Uterus (tissue), 4 donors: ENCODE data around the gene SPATA21. TPM values are rescaled to one million over a fixed set of nuclear protein-coding genes. Genes with fewer than 3 reads are reported as not detected.

Source experiments
- DNase-seq, 2 donors: peaks; one replicate each; pipeline ENCODE4 v3.0.0-alpha.2; 2019 to 2020
- H3K27ac ChIP-seq, 2 donors: fragments of 200-600 bp; sonication (generic); 1 replicate in 1 of 2; 2 replicates in 1 of 2; pipeline ENCODE4 v1.5.1; 2016 to 2018
- H3K27me3 ChIP-seq, 2 donors: fragments of 200-600 bp; sonication (generic); one replicate each; pipeline ENCODE4 v1.5.1; 2018 to 2019; ENCODE audit warnings: control low read depth in 1 of 2
- H3K36me3 ChIP-seq, 2 donors: fragments of 200-600 bp; sonication (generic); one replicate each; pipeline ENCODE4 v1.5.1; 2019; ENCODE audit warnings: control low read depth in 1 of 2
- H3K4me1 ChIP-seq, 2 donors: fragments of 200-600 bp; sonication (generic); one replicate each; pipeline ENCODE4 v1.5.1; 2018 to 2019; ENCODE audit warnings: control low read depth in 1 of 2
- H3K4me3 ChIP-seq, 2 donors: fragments of 200-600 bp; sonication (generic); 1 replicate in 1 of 2; 2 replicates in 1 of 2; pipeline ENCODE4 v1.5.1; 2018 to 2019; ENCODE audit warnings: mild to moderate bottlenecking in 1 of 2
- H3K9me3 ChIP-seq, 2 donors: fragments of 200-600 bp; sonication (generic); one replicate each; pipeline ENCODE4 v1.5.1; 2019; ENCODE audit warnings: control low read depth in 1 of 2
- CTCF ChIP-seq, 4 experiments: fragments of 200-600 bp in 2 of 4; fragments of 450-650 bp in 2 of 4; sonication (generic) in 2 of 4; IDR thresholded peaks; one replicate each; pipeline ENCODE4 v1.5.1; 2016 to 2019; ENCODE audit warnings: antibody characterized with exemption in 4 of 4, mild to moderate bottlenecking in 2 of 4, moderate library complexity in 1 of 4
- POLR2A ChIP-seq, 2 donors: fragments of 450-650 bp; IDR thresholded peaks; one replicate each; pipeline ENCODE4 v1.6.1; 2016; ENCODE audit warnings: antibody characterized with exemption in 2 of 2, mild to moderate bottlenecking in 1 of 2, moderate library complexity in 1 of 2
- intact Hi-C: fragments of 100-400 bp; cut with DNase I; formaldehyde crosslinking; loops from one replicate; pipeline ENCODE4 v1.15.1; 2023; ENCODE audit warnings: low total_unique reads
- total RNA-seq, 4 donors: library from RNA; depleted of rRNA in 3 of 4; stranded (reverse); fragments of >200 nt in 3 of 4; gene quantifications; one replicate each; pipeline versions ENCODE4 v1.1.0 to v1.2.4, GENCODE V29; 2014 to 2023
- donor health status: DM: yes; HTN: yes; CAD: no.

Gene SPATA21
- total RNA-seq, 4 donors from 2014 or later, result 0.27 TPM; not detected in 3

- no peak overlapping the region for H3K4me3 ChIP-seq
- no peaks in the 10 kb centered on the region for H3K9me3 ChIP-seq
- H3K36me3 ChIP-seq, result no peaks in the 10 kb centered on the region
- no peaks in the 10 kb centered on the region for H3K27me3 ChIP-seq
- DNase-seq, result no peak
- H3K4me1 ChIP-seq, result no peaks in the 10 kb centered on the region
- no peak for TF ChIP-seq CTCF (IDR thresholded peaks at IDR 0.05)
- H3K27ac ChIP-seq, result no peak overlapping the region
- intact Hi-C loops, result no loop called here
These were observed 14.8 kb upstream of the SPATA21 start for GRCh38 chr1:16451841-16452528.

GRCh38 chr1:16450863-16451481, 13.7 kb upstream of the SPATA21 start:
- no peak for DNase-seq
- intact Hi-C loops, result no loop called here
- Histone ChIP-seq H3K9me3 (no peaks in the 10 kb centered on the region), H3K4me3 (no peak overlapping the region), H3K4me1 (no peaks in the 10 kb centered on the region), H3K36me3 (no peaks in the 10 kb centered on the region), H3K27ac (no peak overlapping the region), H3K27me3 (no peaks in the 10 kb centered on the region)
- no peak for TF ChIP-seq CTCF (IDR thresholded peaks at IDR 0.05)
- no peak for TF ChIP-seq POLR2A (IDR thresholded peaks at IDR 0.05)

- intact Hi-C loops, result no loop called here
- no peaks in the 10 kb centered on the region for H3K36me3 ChIP-seq
These were observed 12.4 kb upstream of the SPATA21 start for GRCh38 chr1:16449666-16450065.

GRCh38 chr1:16449065-16449464, 11.8 kb upstream of the SPATA21 start:
- Histone ChIP-seq H3K27ac (no peak overlapping the region), H3K4me3 (no peak overlapping the region), H3K27me3 (no peaks in the 10 kb centered on the region), H3K4me1 (no peaks in the 10 kb centered on the region), H3K36me3 (no peaks in the 10 kb centered on the region), H3K9me3 (no peaks in the 10 kb centered on the region)
- intact Hi-C loops, result no loop called here
- DNase-seq, result no peak
- TF ChIP-seq CTCF (IDR thresholded peaks at IDR 0.05), result no peak
- TF ChIP-seq POLR2A (IDR thresholded peaks at IDR 0.05), result no peak

More at GRCh38 chr1:16449666-16450065, 12.4 kb upstream of the SPATA21 start:
- no peak for TF ChIP-seq POLR2A (IDR thresholded peaks at IDR 0.05)
- TF ChIP-seq CTCF (IDR thresholded peaks at IDR 0.05), result no peak
- Histone ChIP-seq H3K4me1 (no peaks in the 10 kb centered on the region), H3K27me3 (no peaks in the 10 kb centered on the region), H3K4me3 (no peak overlapping the region), H3K27ac (no peak overlapping the region), H3K9me3 (no peaks in the 10 kb centered on the region)
- DNase-seq, result no peak

- H3K4me1 ChIP-seq, result no peaks in the 10 kb centered on the region
- TF ChIP-seq POLR2A (IDR thresholded peaks at IDR 0.05) (no peak), CTCF (IDR thresholded peaks at IDR 0.05) (no peak)
- H3K27me3 ChIP-seq, result no peaks in the 10 kb centered on the region
- no peaks in the 10 kb centered on the region for H3K9me3 ChIP-seq
- H3K4me3 ChIP-seq, result no peak overlapping the region
- no peaks in the 10 kb centered on the region for H3K36me3 ChIP-seq
- DNase-seq, result no peak
- H3K27ac ChIP-seq, result no peak overlapping the region
- intact Hi-C loops, result no loop called here
These were observed 10.4 kb upstream of the SPATA21 start for GRCh38 chr1:16447641-16448040.
